Ecto neural progenitor cell (in vitro differentiated cells): Measurements from ENCODE around the gene MKI67.
"Not testable (repeated sequence)": the region's sequence is repeated elsewhere in the genome, so short reads cannot be mapped to it uniquely, and the experiment has no call there.

Experiments
- DNase-seq: peaks from one replicate; pipeline ENCODE4 v3.0.0-alpha.2; 2018; ENCODE audit warnings: low spot score

The MKI67 gene

DNA sequence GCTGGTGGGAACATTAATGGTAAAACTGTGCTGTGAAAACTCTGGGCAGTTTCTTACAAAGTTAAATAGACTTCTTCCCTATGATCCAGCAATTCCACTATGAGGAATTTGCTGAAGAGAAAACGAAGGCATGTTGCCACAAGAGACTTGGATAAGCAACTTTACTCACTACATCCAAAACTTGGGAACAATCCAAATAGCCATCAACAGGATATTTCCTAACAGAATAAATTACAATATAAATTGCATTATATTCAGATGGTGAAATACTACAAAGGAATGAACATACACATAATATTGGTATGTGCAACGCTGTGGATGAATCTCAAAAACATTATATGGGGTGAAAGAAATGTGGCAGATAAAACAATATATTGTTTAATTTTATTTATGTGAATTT is 21.4 kb upstream of the MKI67 start:
- DNase-seq = no peak

GRCh38 chr10:128147064-128147463 is 20.8 kb upstream of the MKI67 start:
- no peak for DNase-seq

- no peak for DNase-seq
These were observed 18.3 kb upstream of the MKI67 start for GRCh38 chr10:128144547-128144946.

- DNase-seq = no peak
These were observed 17.3 kb upstream of the MKI67 start for GRCh38 chr10:128143531-128143930.

DNA sequence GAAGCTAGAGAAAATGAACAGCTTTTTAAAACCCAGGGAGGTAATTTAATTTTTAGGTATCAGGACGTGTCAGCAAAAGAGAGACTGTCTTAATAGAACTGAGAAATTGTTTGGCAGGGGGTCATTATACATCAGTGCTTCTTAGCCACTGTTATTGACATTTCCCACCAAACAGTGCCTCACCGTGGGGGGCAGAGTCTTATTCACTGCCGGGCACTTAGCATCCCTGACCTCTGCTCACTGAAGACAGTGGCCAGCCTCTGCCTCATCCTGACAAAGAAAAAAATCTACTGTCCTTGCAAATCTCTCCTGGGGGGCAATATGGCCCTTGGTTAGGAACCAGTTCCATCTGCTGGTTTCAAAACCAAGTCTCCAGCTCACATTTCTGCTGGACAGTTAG is 14.2 kb upstream of the MKI67 start:
- no peak for DNase-seq

DNA sequence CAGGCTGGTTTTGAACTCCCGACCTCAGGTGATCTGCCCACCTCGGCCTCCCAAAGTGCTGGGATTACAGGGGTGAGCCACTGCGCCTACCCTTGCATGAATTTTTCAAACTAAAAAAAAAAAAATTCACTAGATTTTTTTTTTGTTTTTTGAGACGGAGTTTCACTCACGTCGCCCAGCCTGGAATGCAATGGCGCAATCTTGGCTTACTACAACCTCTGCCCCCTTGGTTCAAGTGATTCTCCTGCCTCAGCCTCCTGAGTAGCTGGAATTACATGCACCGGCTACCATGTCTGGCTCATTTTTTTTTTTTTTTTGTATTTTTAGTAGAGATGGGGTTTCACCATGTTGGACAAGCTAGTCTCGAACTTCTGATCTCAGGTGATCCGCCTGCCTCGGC is 12.2 kb upstream of the MKI67 start:
- DNase-seq = not testable (repeated sequence)

DNA sequence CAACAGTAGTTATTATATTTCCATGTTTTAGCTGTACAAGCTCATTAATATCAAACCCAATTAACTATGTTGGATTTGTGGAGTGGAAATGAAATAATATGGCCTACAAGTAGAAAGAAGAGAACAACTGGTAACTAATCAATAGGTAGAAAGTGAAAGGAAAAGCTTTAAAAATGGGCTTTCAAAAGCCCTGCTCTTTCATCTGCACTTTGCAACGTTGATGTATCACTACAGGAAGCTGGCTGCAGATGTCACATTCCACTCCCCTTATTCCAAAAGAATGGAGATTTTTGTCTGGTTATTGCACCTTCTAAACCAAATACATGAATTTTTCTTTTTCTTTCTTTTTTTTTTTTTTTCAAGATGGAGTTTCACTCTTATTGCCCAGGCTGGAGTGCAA is 11.7 kb upstream of the MKI67 start:
- DNase-seq = no peak

GRCh38 chr10:128130051-128130450 is 3.8 kb upstream of the MKI67 start:
- no peak for DNase-seq

GRCh38 chr10:128128582-128128981 is 2.4 kb upstream of the MKI67 start:
- no peak for DNase-seq

- no peak for DNase-seq
These were observed 743 bp downstream of the MKI67 start for GRCh38 chr10:128125416-128125943.

DNA sequence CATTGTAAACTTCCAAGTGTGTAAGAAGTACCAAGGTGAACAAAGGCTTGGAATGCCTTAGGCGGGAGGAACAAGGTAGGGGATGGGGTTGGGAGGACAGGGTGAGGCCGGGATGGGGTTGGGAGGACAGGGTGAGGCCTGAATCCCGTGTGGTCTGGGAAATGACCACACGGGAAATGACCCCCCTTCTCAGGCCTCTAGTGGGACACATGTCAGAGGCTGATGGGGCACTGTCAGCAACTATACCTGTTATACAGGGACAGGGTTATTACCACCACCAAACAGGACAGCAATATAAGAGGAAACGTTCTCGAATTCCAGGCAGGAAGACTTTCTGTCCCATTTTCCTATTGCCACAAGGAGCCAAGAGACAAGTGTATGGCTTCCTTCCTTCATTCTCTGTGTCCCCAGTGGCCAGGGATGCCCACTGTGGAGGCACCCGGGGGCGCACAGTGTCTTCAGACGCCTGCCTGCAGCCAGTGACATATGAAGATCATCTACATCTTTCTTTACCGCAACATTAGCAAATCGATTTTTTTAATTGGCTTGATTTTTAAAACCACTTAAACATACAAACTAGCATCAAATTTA is 1.3 kb downstream of the MKI67 start:
- DNase-seq = no peak

DNA sequence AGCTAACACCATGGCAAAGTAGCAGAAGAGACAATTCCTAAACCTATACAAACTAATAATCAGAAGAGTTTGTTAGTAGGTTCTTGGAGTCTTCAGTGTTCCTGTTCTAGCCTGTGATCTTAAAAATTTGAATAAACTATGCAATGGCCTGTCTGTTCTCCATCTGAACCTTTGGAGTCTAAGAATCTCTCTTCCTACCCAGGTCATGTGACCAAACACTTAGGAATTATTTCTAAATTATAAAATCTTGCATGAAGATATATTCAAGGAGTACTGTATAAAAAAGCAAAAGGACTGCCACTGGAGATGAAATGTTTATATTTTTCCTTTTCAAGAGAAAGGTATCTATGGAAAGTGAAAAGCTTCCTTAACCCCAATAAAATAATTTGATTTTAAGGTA is 2.4 kb downstream of the MKI67 start:
- DNase-seq = no peak

GRCh38 chr10:128122931-128123330 is 3.3 kb downstream of the MKI67 start:
- no peak for DNase-seq

- no peak for DNase-seq
These were observed 4.3 kb downstream of the MKI67 start for GRCh38 chr10:128121750-128122412.

DNA sequence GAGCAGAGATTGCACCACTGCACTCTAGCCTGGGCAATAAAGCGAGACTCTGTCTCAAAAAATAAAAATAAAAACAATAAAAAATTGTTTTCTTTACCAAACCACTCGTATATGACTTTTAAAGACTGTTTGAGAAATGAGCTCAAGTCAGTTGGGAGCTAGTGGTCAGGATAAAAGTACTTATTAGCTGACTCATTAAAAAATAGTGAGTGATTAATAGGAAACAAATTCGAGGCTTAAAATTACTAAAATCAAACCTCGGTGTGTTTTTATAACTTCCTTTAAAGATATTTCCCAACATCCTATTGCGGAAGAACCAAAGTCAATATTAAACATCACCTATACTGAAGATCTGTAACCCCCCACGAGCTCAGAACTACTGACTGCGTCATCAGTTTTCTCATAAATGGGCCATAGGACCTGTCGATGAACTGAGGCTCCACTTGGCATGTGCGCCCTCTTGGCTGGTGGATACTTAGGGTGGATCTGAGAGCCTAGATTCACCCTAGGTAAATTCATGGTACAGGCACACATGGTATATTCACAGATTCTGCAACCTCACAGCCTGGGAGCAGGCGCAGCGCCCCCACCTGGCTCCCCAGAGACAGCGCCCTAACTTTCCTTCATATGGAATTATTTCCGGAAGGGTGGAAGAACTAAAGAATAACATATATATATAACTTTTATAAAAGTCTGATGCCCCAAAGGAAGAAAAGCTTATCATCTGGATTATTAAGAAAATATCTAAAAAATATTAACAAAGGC is 9.2 kb downstream of the MKI67 start:
- DNase-seq = no peak

GRCh38 chr10:128116187-128116586 is 10.0 kb downstream of the MKI67 start:
- no peak for DNase-seq

DNA sequence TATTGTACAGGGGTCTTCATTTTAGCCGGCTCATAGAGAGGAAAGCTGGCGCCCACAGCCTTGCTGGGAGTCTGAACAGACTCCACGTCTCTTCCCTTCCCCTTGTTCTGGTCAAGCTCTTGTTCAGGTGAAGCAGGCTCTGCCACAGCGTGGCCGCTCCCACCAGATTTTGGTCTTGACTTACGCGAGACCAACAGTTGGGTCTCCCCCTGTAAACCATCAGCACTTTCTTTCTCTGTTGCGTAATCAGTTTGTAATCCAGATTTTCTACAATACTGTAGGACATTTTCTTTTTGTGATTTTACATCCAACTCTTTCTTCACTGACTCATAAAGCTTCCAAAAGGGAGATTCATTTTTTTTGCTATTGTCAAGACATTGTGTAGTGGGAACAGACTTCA is 10.9 kb downstream of the MKI67 start:
- no peak for DNase-seq

GRCh38 chr10:128114901-128115300 is 11.3 kb downstream of the MKI67 start:
- DNase-seq = no peak

GRCh38 chr10:128113026-128113425 is 13.2 kb downstream of the MKI67 start:
- no peak for DNase-seq

DNA sequence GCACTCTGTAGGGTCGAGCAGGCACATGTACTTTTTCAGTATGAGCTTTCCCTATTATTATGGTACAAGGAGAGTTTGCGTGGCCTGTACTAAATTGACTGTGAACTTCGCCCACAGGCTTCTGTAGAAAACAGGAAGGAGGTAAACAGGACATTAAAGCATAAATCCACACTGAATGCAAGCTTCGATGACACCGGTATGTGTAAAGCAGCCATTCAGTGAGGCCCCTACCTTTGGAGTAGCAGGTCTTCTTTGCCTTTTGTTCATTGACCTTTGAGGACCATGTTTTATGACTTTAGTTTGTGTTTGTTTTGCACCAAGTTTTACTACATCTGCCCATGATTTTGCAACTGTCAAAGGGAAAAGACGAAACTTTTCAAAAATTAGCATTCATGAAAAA is 14.5 kb downstream of the MKI67 start:
- no peak for DNase-seq

DNA sequence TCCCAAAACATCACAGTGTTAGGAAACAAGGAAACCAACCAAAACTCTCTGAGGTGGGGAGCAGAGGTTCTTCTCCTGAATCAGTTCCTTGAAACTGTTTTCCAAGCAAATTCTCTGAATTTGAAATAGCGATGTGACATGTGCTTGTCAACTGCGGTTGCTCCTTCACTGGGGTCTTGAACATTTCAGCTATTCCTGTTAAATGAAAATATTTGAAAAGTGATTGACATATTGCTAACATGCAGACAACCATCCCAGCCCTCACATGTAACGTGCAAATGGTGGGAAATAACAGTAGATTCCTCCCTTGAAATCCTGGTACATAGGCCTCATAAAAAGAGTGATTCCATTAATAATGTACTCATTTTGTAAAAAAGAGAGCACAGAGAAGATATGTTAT is 15.9 kb downstream of the MKI67 start:
- no peak for DNase-seq

GRCh38 chr10:128109707-128110106 is 16.5 kb downstream of the MKI67 start:
- DNase-seq = no peak

- no peak for DNase-seq
These were observed 20.8 kb downstream of the MKI67 start for GRCh38 chr10:128105383-128105782.
